HL-60 (cell line): Measurements from ENCODE around the gene GINS2.

Experiments used
- DNase-seq, 2 experiments: peaks; one replicate each; pipeline ENCODE4 v3.0.0-alpha.2; 2010 to 2020; ENCODE audit warnings: low read depth in 1 of 2, low spot score in 1 of 2
- H3K27ac ChIP-seq: fragments of 250-450 bp; sonication (Bioruptor Pico); replicated peaks from 2 replicates; pipeline ENCODE4 v1.5.1; 2020; ENCODE audit warnings: mild to moderate bottlenecking, moderate library complexity
- H3K27me3 ChIP-seq: fragments of 250-450 bp; sonication (Bioruptor Pico); 2 replicates; pipeline ENCODE4 v1.5.1; 2021; ENCODE audit warnings: mild to moderate bottlenecking, moderate library complexity; ENCODE audit not compliant: insufficient read depth, poor library complexity, severe bottlenecking
- H3K4me3 ChIP-seq: replicated peaks from 2 replicates; pipeline ENCODE4 v1.5.1; 2011; ENCODE audit warnings: mild to moderate bottlenecking, control low read depth, low read length; ENCODE audit not compliant: insufficient read depth
- GABPA ChIP-seq: IDR thresholded peaks from 2 replicates; pipeline ENCODE4 v1.6.1; 2012; ENCODE audit warnings: low read depth
- POLR2AphosphoS5 ChIP-seq: IDR thresholded peaks from 2 replicates; pipeline ENCODE4 v1.6.1; 2012; ENCODE audit warnings: low read depth
- REST ChIP-seq: IDR thresholded peaks from 2 replicates; pipeline ENCODE4 v1.6.1; 2012; ENCODE audit warnings: low read depth; ENCODE audit not compliant: insufficient replicate concordance
- SPI1 ChIP-seq: IDR thresholded peaks from 2 replicates; pipeline ENCODE4 v1.6.1; 2012; ENCODE audit warnings: low read depth, mild to moderate bottlenecking, borderline replicate concordance
- TF ChIP-seq, protein P1 (sequence below): IDR thresholded peaks from one replicate; pipeline ENCODE4 v1.5.1; 2011; ENCODE audit warnings: low read length, control low read depth, inconsistent platforms; ENCODE audit not compliant: insufficient read depth

The GINS2 gene

DNA sequence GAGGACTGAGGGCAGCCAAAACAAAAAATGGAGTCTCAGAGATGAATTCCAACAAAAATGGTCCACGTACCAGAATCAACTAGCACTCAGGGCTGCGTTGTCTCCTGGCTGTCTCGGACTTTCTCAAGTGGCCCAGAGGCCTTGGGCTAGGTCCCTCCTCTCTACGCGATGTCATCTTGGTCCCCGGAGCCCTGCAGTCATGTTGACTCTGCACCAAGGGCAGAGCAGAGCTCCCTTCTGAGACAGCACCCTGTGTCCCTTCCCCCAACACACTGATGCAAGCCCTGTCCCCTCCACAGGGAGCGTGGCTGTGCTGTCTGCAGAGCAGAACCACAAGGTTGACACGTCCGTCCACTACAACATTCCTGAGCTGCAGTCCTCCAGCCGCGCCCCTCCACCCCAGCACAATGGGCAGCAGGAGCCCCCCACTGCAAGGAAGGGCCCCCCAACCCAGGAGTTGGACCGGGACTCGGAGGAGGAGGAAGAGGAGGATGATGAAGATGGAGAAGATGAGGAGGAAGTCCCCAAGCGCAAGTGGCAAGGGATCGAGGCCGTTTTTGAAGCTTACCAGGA, 20.8 kb downstream of the GINS2 start:
- no peak overlapping the region for H3K27ac ChIP-seq
- DNase-seq: no peak
- peak; percentile 6; the same call in 1 of the 2 replicates for TF ChIP-seq POLR2AphosphoS5
- no peak for TF ChIP-seq REST
- no peak overlapping the region for H3K4me3 ChIP-seq
- no peaks in the 10 kb centered on the region for H3K27me3 ChIP-seq

DNA sequence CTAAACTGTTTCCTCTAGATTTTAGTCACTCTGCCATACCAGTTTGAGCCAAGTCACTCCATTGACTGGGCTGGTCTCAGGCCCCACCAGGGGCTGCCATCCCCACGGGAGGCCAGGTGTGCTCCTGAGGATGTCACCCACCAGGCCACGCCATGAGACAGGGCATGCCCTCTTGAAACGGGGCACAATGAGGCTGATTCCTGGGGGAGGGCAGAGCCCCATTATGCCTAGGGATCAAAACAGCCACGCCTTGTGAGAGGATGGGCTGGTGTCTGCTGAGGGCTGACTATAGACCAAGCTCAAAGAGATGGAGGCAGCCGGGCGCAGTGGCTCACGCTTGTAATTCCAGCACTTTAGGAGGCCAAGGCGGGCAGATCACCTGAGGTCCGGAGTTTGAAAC, 21.5 kb downstream of the GINS2 start:
- no peak overlapping the region for H3K27ac ChIP-seq
- DNase-seq: no peak
- TF ChIP-seq, protein P1, sequence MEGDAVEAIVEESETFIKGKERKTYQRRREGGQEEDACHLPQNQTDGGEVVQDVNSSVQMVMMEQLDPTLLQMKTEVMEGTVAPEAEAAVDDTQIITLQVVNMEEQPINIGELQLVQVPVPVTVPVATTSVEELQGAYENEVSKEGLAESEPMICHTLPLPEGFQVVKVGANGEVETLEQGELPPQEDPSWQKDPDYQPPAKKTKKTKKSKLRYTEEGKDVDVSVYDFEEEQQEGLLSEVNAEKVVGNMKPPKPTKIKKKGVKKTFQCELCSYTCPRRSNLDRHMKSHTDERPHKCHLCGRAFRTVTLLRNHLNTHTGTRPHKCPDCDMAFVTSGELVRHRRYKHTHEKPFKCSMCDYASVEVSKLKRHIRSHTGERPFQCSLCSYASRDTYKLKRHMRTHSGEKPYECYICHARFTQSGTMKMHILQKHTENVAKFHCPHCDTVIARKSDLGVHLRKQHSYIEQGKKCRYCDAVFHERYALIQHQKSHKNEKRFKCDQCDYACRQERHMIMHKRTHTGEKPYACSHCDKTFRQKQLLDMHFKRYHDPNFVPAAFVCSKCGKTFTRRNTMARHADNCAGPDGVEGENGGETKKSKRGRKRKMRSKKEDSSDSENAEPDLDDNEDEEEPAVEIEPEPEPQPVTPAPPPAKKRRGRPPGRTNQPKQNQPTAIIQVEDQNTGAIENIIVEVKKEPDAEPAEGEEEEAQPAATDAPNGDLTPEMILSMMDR: no peak
- TF ChIP-seq GABPA (no peak), SPI1 (no peak), POLR2AphosphoS5 (no peak; the same call in 1 of the 2 replicates), REST (no peak)
- no peak overlapping the region for H3K4me3 ChIP-seq
- no peaks in the 10 kb centered on the region for H3K27me3 ChIP-seq

DNA sequence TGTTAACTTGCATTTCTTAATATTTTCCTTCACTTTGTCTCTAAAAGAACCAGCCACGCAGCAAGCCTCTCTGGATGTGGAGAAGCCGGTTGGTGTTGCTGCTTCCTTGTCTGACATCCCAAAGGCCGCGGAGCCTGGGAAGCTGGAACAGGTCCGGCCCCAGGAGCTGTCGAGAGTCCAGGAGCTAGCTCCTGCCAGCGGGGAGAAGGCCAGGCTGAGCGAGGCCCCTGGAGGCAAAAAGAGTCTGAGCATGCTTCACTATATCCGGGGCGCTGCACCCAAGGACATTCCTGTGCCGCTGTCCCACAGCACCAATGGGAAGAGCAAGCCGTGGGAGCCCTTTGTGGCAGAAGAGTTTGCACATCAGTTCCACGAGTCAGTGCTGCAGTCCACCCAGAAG, 22.8 kb downstream of the GINS2 start:
- TF ChIP-seq, protein P1: no peak
- TF ChIP-seq GABPA: no peak
- no peak for TF ChIP-seq SPI1
- TF ChIP-seq REST: no peak
- TF ChIP-seq POLR2AphosphoS5: no peak
- no peak for DNase-seq
- no peaks in the 10 kb centered on the region for H3K27me3 ChIP-seq
- no peak overlapping the region for H3K4me3 ChIP-seq
- H3K27ac ChIP-seq: no peak overlapping the region
